Measurements from ENCODE around the gene HES3.

DNA sequence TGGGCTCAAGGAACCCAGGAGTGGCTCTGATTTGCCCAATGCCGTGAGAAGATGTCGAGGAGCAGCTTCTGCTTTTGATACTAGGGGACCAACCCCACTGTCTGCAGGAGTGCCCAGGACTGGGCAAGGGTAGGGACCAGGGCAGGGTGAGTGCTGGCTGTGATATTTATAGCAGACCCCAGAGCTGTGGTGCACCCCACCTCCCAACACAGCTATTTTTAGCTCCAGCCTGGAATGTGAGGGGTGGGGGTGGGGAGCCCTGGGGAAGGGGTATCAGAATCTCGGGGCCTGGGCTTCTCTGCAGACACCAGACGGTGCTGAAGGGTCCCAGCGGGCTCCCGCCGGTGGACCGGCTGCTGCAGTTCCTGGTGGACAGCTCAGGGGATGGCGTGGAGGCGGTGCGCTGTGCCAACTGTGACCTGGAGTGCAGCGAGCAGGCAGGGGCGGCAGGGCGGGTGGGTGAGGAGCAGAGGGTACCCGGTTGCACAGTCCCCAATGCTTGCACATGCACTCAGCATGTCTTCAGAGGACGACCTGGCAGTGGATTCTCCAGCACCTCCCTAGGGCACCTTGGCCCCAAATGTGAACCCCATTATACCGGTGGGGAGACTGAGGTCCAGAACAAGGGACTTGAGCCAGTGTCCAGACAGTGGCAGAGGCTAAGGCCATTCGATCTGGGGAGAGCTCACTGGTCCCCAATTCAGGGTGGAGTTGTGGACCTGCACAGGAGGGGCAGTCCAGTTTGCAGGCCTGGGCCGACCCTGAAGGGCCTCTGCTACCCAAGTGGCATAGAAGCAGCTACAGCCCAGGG lies 36.7 kb upstream of the HES3 start:
- TF ChIP-seq CTCF (IDR thresholded peaks at IDR 0.05) (no peak), POLR2A (IDR thresholded peaks at IDR 0.05) (no peak)

Measured in uterus (tissue), 2 donors.